ENCODE results near the gene ETNPPL. TPM values are rescaled to one million over a fixed set of nuclear protein-coding genes. Genes with fewer than 3 reads are reported as not detected.
A peak's percentile ranks its signal among the peaks of the same experiment; 100 is the strongest.

ETNPPL gene
- total and polyA plus RNA-seq, 2 experiments from 2014 or later = 0.51 TPM; not detected in 1

DNA sequence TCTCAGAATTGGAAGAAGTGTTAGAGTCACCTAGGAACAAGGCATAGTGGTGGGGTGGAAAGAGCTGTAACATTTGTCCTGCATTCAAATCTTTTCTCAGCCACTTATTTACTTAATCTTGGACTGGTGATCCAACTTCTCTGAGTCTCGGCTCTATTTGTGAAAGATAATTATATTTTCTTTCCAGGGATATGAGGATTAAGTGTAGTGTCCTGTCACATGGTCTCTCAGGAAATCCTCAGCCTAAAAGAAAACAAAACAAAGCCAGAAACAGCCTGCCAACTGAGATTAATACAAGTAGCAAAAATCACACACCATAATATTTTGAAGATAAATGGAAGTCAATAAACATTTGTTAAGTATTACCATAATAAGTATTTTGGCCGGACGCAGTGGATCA lies 33.3 kb upstream of the ETNPPL start:
- Histone ChIP-seq H3K9me3 (ENCODE audit: low read depth) (no peaks in the 10 kb centered on the region), H3K4me3 (no peak overlapping the region), H3K27ac (no peak overlapping the region), H3K36me3 (no peaks in the 10 kb centered on the region), H3K27me3 (no peaks in the 10 kb centered on the region), H3K4me1 (ENCODE audit: low read depth) (no peaks in the 10 kb centered on the region)
- TF ChIP-seq, protein P1, sequence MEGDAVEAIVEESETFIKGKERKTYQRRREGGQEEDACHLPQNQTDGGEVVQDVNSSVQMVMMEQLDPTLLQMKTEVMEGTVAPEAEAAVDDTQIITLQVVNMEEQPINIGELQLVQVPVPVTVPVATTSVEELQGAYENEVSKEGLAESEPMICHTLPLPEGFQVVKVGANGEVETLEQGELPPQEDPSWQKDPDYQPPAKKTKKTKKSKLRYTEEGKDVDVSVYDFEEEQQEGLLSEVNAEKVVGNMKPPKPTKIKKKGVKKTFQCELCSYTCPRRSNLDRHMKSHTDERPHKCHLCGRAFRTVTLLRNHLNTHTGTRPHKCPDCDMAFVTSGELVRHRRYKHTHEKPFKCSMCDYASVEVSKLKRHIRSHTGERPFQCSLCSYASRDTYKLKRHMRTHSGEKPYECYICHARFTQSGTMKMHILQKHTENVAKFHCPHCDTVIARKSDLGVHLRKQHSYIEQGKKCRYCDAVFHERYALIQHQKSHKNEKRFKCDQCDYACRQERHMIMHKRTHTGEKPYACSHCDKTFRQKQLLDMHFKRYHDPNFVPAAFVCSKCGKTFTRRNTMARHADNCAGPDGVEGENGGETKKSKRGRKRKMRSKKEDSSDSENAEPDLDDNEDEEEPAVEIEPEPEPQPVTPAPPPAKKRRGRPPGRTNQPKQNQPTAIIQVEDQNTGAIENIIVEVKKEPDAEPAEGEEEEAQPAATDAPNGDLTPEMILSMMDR (IDR thresholded peaks at IDR 0.05; ENCODE audit: low read depth, low read length) = no peak
- DNase-seq (ENCODE audit: low read depth in 1 of 2, low spot score in 1 of 2) = no peak

DNA sequence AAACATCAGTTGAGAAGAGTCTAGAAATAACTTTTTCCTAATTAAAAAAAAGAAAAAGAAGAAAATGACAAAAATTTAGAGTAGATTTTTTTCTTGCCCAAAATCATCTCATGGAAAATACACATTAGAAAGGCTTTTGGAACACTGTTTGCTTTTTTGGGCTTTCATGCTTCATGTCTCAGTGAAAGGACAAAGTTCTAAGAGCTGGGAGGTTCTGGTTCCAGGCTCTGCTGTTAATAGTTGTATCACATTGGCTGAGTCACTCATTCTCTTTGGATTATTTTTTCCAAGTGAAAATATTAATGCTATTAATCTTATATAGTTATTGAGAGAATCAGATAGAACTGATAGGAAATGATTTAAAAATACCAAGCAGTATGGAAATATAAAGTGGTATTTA lies 32.9 kb upstream of the ETNPPL start:
- Histone ChIP-seq H3K36me3 (no peaks in the 10 kb centered on the region), H3K9me3 (ENCODE audit: low read depth) (no peaks in the 10 kb centered on the region), H3K27me3 (no peaks in the 10 kb centered on the region), H3K27ac (no peak overlapping the region), H3K4me3 (no peak overlapping the region), H3K4me1 (ENCODE audit: low read depth) (no peaks in the 10 kb centered on the region)
- TF ChIP-seq, protein P1 (IDR thresholded peaks at IDR 0.05; ENCODE audit: low read depth, low read length) = no peak
- DNase-seq (ENCODE audit: low read depth in 1 of 2, low spot score in 1 of 2) = no peak

DNA sequence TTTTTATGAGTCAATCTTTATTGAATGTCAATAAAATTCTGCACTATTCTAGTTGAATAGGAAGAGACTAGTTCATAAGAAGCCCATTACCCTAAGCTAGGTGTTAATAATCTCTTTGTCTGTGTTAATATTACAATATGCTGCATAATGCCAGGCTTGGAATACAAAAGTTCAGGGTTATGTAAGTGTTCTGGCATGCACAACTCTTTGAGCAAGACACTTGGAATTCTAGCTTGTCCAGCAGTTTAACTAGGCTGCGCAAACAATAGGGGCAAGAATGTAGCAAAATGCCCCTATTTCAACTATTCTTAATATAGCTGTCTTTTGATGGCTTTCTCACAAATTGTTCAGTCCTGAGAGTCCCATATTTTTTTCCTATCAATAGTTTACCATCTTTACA lies 31.3 kb upstream of the ETNPPL start:
- no peaks in the 10 kb centered on the region for H3K36me3 ChIP-seq
- no peaks in the 10 kb centered on the region for H3K4me1 ChIP-seq (ENCODE audit: low read depth)
- H3K9me3 ChIP-seq (ENCODE audit: low read depth) = no peaks in the 10 kb centered on the region
- DNase-seq (ENCODE audit: low read depth in 1 of 2, low spot score in 1 of 2) = peak in 1 of 2 donors; percentile 16
- H3K27ac ChIP-seq = no peak overlapping the region
- TF ChIP-seq, protein P1 (IDR thresholded peaks at IDR 0.05; ENCODE audit: low read depth, low read length) = no peak
- no peaks in the 10 kb centered on the region for H3K27me3 ChIP-seq
- no peak overlapping the region for H3K4me3 ChIP-seq

DNA sequence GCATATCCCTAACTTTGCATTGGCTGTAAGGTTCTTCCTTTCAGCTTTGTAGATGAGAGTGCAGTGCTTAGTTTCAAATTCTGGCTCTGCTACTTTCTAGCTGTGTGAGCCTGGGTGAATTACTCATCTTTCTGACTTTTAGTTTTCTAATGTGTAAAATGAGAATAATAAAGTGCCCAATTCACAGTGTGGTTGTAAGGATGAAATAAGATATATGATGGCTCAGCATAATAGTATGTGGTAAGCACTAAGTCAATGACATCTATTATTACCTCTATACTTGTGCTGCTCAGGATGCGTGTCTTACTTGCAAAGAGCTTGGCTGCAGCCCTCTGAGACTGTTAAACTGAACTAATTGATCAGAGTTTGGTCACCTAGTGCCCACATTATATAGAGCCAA lies 30.6 kb upstream of the ETNPPL start:
- no peak for DNase-seq (ENCODE audit: low read depth in 1 of 2, low spot score in 1 of 2)
- Histone ChIP-seq H3K4me1 (ENCODE audit: low read depth) (no peaks in the 10 kb centered on the region), H3K36me3 (no peaks in the 10 kb centered on the region)

DNA sequence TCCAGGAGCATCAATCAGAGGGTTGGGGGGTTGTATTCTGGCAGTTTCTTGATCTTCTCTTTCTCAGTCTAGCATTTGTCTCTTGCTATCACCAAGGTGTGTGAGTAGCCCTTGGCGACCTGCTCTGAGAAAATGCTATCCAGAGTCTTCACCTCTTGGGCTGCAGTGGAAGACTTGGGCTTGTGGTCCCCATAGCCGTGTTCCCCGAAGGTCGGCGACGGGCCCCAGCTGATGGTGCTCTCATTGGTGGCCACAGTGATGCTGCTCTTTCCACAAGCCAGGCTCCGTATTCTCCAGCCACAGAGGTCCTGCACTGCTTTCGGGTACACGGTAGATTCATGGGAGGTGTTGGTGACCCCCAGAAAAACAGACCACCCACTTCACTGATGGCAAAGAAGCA lies 25.9 kb upstream of the ETNPPL start:
- TF ChIP-seq, protein P1 (IDR thresholded peaks at IDR 0.05; ENCODE audit: low read depth, low read length) = no peak
- no peak overlapping the region for H3K4me3 ChIP-seq
- DNase-seq (ENCODE audit: low read depth in 1 of 2, low spot score in 1 of 2) = no peak

More for the DNA sequence above, 30.6 kb upstream of the ETNPPL start:
- Histone ChIP-seq H3K4me3 (no peak overlapping the region), H3K9me3 (ENCODE audit: low read depth) (no peaks in the 10 kb centered on the region), H3K27me3 (no peaks in the 10 kb centered on the region), H3K27ac (no peak overlapping the region)
- TF ChIP-seq, protein P1 (IDR thresholded peaks at IDR 0.05; ENCODE audit: low read depth, low read length) = no peak

DNA sequence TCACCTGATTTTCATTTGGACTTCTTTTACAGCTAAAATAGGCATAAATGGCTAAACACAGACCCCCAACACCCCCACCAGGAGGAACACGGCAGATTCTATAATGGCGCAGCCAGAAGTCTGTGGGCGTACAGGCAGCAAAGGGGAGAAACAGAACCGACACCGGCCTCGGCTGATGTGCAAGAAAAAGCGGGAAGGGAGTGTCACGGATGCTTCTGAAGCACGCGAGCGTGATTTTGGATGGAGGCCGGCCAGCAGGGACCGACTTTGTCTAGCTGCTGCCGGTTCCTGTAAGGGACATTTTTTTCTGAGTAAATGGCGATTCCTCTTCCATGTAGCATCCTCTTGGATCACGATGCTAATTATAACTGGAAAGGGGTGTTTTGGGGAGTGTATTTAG lies 24.9 kb upstream of the ETNPPL start:
- Histone ChIP-seq H3K4me1 (ENCODE audit: low read depth) (no peaks in the 10 kb centered on the region), H3K4me3 (no peak overlapping the region), H3K27ac (no peak overlapping the region), H3K9me3 (ENCODE audit: low read depth) (no peaks in the 10 kb centered on the region), H3K36me3 (no peaks in the 10 kb centered on the region), H3K27me3 (no peaks in the 10 kb centered on the region)
- TF ChIP-seq, protein P1 (IDR thresholded peaks at IDR 0.05; ENCODE audit: low read depth, low read length) = no peak
- DNase-seq (ENCODE audit: low read depth in 1 of 2, low spot score in 1 of 2) = no peak

More for the DNA sequence above, 25.9 kb upstream of the ETNPPL start:
- Histone ChIP-seq H3K9me3 (ENCODE audit: low read depth) (no peaks in the 10 kb centered on the region), H3K27me3 (no peaks in the 10 kb centered on the region), H3K27ac (no peak overlapping the region), H3K36me3 (no peaks in the 10 kb centered on the region), H3K4me1 (ENCODE audit: low read depth) (no peaks in the 10 kb centered on the region)

All from cardiac muscle cell (in vitro differentiated cells and primary cell).